ENCODE results near the gene ADGRV1.

The ADGRV1 gene

GRCh38 chr5:90638878-90639277 lies 80.3 kb downstream of the ADGRV1 start:
- H3K4me1 ChIP-seq (ENCODE audit: control insufficient read depth, insufficient read depth, low read length), result no peaks in the 10 kb centered on the region
- H3K27ac ChIP-seq (ENCODE audit: extremely low read depth, low read depth, low read length), result no peak overlapping the region
- H3K36me3 ChIP-seq (ENCODE audit: control insufficient read depth in 2 of 2, insufficient read depth in 1 of 2, low read length in 2 of 2), result peaks cover 0 to 6% of the 10 kb centered on the region in 2 experiments; a peak in 2 of 3 replicates
- H3K4me3 ChIP-seq (ENCODE audit: low read depth, low read length), result no peak overlapping the region
- TF ChIP-seq ZBTB1 (tag by site-specific recombination; IDR thresholded peaks at IDR 0.05) (no peak), ZNF202 (tag by site-specific recombination; IDR thresholded peaks at IDR 0.05; ENCODE audit: borderline replicate concordance) (no peak), ZSCAN4 (tag by site-specific recombination; IDR thresholded peaks at IDR 0.05) (peak; percentile 39), OSR2 (tag by site-specific recombination; IDR thresholded peaks at IDR 0.05) (no peak)
- ChIA-PET CTCF (no interaction called here), POLR2A (no interaction called here)
- no peaks in the 10 kb centered on the region for H3K9me3 ChIP-seq (ENCODE audit: control insufficient read depth, insufficient read depth, low read depth, low read length)

GRCh38 chr5:90640484-90641059 lies 82.0 kb downstream of the ADGRV1 start:
- no peak for TF ChIP-seq ZNF704 (tag by site-specific recombination; IDR thresholded peaks at IDR 0.05)
- TF ChIP-seq ZNF133 (tag by site-specific recombination; IDR thresholded peaks at IDR 0.05), result no peak
- TF ChIP-seq ZNF202 (tag by site-specific recombination; IDR thresholded peaks at IDR 0.05; ENCODE audit: borderline replicate concordance), result no peak
- TF ChIP-seq ZNF292 (tag by site-specific recombination; IDR thresholded peaks at IDR 0.05; ENCODE audit: borderline replicate concordance, low read depth), result no peak
- no peak for TF ChIP-seq ZNF148 (tag by site-specific recombination; IDR thresholded peaks at IDR 0.05; ENCODE audit: borderline replicate concordance)
- no peak for TF ChIP-seq ZNF561 (tag by site-specific recombination; IDR thresholded peaks at IDR 0.05; ENCODE audit: borderline replicate concordance)
- no peak for TF ChIP-seq OSR2 (tag by site-specific recombination; IDR thresholded peaks at IDR 0.05)
- no peak for TF ChIP-seq ZNF645 (tag by site-specific recombination; IDR thresholded peaks at IDR 0.05)
- no peak for TF ChIP-seq ZNF585B (tag by site-specific recombination; IDR thresholded peaks at IDR 0.05)
- Histone ChIP-seq H3K36me3 (ENCODE audit: control insufficient read depth in 2 of 2, insufficient read depth in 1 of 2, low read length in 2 of 2) (peaks cover 0 to 6% of the 10 kb centered on the region in 2 experiments; a peak in 2 of 3 replicates), H3K27ac (ENCODE audit: extremely low read depth, low read depth, low read length) (no peak overlapping the region), H3K4me3 (ENCODE audit: low read depth, low read length) (no peak overlapping the region), H3K4me1 (ENCODE audit: control insufficient read depth, insufficient read depth, low read length) (no peaks in the 10 kb centered on the region), H3K9me3 (ENCODE audit: control insufficient read depth, insufficient read depth, low read depth, low read length) (no peaks in the 10 kb centered on the region)
- CTCF ChIA-PET, result interaction anchor here (0.7 kb wide), 1 partner anchor 144 kb away, joined by 3 read pairs; no protein-coding TSS in a partner anchor
- POLR2A ChIA-PET, result no interaction called here

GRCh38 chr5:90641528-90641927 lies 82.9 kb downstream of the ADGRV1 start:
- H3K36me3 ChIP-seq (ENCODE audit: control insufficient read depth in 2 of 2, insufficient read depth in 1 of 2, low read length in 2 of 2), result peaks cover under 1 to 6% of the 10 kb centered on the region in 2 experiments; a peak in 2 of 3 replicates
- TF ChIP-seq SP2 (tag by site-specific recombination; IDR thresholded peaks at IDR 0.05), result no peak
- no peak for TF ChIP-seq KLF16 (tag by site-specific recombination; IDR thresholded peaks at IDR 0.05)
- TF ChIP-seq PRDM4 (tag by site-specific recombination; IDR thresholded peaks at IDR 0.05), result no peak
- TF ChIP-seq SALL2 (tag by site-specific recombination; IDR thresholded peaks at IDR 0.05; ENCODE audit: borderline replicate concordance), result no peak
- TF ChIP-seq REST (tag by site-specific recombination; IDR thresholded peaks at IDR 0.05), result no peak
- TF ChIP-seq ZNF140 (tag by site-specific recombination; IDR thresholded peaks at IDR 0.05), result no peak
- TF ChIP-seq ZNF121 (tag by site-specific recombination; IDR thresholded peaks at IDR 0.05), result no peak
- no peak for TF ChIP-seq ZNF658 (tag by site-specific recombination; IDR thresholded peaks at IDR 0.05)

More at GRCh38 chr5:90641528-90641927, 82.9 kb downstream of the ADGRV1 start:
- Histone ChIP-seq H3K27ac (ENCODE audit: extremely low read depth, low read depth, low read length) (no peak overlapping the region), H3K9me3 (ENCODE audit: control insufficient read depth, insufficient read depth, low read depth, low read length) (no peaks in the 10 kb centered on the region), H3K4me3 (ENCODE audit: low read depth, low read length) (no peak overlapping the region), H3K4me1 (ENCODE audit: control insufficient read depth, insufficient read depth, low read length) (no peaks in the 10 kb centered on the region)
- ChIA-PET CTCF (interaction anchor here (0.6 kb wide), 1 partner anchor 71 kb away, joined by 4 read pairs; no protein-coding TSS in a partner anchor), POLR2A (no interaction called here)
